Measurements from ENCODE around the gene NOL9.
"Not testable (repeated sequence)": the region's sequence is repeated elsewhere in the genome, so short reads cannot be mapped to it uniquely, and the experiment has no call there.

Gene NOL9

DNA sequence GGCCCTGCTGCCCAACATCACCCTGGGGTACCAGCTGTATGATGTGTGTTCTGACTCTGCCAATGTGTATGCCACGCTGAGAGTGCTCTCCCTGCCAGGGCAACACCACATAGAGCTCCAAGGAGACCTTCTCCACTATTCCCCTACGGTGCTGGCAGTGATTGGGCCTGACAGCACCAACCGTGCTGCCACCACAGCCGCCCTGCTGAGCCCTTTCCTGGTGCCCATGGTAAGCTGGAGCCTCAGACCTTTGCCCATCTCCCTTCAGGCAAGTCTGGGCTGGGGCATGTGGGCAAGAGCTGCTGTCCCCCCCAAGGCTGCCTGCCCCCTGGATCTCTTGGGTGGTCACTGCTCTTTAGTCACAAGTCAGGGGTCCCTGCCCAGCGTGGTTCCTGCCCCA, 16.7 kb upstream of the NOL9 start:
- DNase-seq: no peak

DNA sequence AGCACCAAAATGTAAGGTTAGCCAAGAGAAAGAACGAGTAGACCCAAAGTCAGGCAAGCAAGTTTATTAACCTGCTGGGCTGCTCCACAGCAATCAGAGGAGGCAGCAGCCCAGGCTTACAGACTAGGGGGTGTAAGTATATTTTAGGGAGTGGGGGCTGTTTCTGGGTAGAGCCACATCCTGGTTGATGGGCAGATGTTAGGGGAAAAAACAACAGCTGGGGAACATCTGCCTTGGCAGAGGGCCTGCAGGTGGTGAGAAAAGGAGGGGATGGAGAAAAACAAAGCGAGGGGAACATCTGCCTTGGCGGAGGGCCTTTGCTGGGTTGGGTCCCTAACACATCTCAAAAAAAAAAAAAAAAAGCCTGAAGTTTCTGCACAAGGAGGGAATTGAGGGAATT, 15.8 kb upstream of the NOL9 start:
- no peak for DNase-seq

DNA sequence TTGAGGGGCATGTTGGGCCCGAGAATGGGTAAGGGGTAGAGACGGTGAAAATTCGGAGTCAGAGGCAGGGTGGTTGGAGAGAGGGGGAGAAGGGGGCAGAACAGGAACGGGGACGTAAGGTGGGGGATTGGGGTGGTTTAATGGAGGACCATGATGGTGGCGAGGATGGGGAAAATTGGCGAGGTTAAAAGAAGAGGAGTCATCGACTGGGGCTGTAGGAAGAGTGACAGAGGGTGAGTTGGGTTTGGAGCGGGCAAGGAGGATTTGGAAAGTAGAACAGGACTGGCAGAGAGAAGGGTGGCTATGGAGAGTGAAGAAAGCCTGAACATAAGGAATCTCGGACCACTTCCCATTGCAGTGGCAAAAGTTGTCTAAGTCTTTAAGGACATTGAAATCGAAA, 14.7 kb upstream of the NOL9 start:
- DNase-seq: no peak

DNA sequence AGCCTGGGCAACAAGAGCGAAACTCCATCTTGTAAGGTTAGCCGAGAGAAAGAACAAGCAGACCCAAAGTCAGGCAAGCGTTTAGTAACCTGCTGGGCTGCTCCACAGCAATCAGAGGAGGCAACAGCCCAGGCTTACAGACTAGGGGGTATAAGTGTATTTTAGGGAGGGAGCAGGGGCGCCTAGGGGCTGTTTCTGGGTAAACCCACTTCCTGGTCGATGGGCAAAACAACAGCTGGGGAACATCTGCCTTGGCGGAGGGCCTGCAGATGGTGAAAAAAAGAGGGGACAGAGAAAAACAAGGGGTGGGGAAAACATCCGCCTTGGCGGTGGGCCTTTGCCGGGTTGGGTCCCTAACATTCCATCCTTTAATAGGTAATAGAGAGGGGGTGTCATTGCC, 6.0 kb upstream of the NOL9 start:
- DNase-seq: no peak

DNA sequence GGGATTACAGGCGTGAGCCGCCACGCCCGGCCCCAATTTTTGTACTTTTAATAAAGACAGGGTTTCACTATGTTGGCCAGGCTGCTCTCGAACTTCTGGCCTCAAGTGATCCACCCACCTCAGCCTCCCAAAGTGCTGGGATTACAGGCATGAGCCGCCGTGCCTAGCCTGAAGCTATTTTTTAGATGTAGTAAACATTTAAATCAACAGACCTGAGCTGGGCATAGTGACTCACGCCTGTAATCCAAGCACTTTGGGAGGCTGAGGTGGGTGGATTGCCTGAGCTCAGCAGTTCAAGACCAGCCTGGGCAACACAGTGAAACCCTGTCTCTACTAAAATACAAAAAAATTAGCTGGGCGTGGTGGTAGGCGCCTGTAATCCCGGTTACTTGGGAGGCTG, 4.8 kb upstream of the NOL9 start:
- not testable (repeated sequence) for DNase-seq

DNA sequence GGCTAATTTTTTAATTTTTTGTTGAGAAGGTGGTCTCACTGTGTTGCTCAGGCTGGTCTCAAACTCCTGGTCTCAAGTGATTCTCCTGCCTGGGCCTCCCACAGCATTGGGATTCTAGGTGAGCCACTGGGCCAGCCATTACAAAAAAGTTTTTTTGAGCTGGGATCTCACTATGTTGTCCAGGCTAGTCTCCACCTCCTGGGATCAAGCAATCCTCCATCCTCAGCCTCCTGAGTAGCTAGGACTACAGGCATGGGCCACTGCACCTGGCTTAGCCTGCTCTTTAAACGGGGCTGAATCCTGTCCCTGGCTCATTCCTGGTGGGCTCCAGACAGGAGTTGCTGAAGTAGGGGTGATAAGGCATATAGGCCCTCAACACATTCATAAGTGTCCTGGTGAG, 3.3 kb upstream of the NOL9 start:
- no peak for DNase-seq

DNA sequence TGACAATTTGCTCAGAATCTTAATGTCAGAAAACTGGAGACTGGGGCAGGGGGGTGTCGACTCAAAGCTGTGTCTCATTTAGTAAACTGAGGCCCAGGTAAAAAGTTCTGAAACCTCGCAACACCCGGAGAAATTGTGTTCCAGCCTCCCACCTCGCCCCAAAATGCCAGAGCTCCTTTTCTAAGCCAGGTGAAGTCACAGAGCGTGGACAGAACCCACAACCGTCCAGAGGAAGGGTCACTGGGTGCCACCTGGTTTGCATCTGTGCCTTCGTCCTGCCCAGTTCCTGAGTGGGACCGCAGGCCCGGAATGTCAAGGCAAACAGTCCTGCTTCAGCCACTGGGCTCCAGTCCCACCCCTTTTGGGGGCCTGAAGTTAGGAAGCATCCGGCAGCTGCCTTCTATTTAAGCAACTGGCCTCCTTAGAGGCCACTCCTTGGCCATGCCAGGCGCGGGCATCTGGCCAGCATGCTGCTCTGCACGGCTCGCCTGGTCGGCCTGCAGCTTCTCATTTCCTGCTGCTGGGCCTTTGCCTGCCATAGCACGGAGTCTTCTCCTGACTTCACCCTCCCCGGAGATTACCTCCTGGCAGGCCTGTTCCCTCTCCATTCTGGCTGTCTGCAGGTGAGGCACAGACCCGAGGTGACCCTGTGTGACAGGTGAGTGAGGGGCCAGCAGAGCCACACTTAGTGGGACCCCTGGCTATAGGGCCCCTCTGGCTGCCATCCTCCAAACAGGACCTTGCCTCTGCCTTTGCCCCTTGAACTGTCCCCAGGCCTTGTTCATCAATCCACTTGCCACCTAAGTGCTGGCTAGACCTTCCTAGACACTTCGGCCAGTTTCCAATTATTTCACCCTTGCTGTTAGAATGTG, 830 bp upstream of the NOL9 start, which contains the start of gene TAS1R1:
Gene TAS1R1, plus strand, starts transcription at position 401 of the 872 bp plus-strand sequence. Its CDS starts 67 bp downstream, at position 468.
- no peak for DNase-seq

DNA sequence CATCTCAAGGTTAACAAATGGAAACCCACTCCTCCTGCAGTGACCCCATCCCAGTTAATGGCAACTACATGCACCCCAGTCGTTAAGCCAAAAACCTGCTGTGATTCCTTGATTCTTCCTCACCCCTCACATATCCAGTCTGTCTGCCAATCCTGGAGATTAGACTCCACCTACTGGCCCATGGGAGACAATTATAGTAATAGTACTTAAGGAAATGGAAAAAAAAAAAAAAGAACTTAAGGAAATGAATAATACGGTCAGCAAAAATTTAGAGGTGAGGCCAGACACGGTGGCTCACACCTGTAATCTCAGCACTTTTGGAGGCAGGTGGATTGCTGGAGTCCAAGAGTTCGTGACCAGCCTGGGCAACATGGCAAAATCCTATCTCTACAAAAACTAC, 7.0 kb downstream of the NOL9 start:
- peak; percentile 15 for DNase-seq

DNA sequence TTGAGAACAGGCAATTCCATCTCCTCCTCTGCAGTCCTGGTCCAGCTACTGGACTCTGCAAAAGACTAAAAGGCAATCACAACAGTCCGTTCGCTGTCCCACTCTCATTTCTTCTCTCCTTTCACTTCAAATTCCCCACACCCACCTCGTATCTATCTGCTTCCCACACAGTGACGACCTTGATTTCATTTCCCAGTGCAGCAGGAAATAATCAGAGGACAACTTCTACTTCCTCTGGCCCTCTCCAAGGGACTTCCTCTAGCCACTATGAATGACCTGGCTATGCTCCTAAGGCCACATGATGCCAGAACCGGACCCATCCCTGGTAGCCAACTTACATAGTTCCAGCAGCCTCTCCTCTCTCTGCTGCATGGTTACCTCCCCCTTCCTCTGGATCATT, 8.0 kb downstream of the NOL9 start:
- no peak for DNase-seq

DNA sequence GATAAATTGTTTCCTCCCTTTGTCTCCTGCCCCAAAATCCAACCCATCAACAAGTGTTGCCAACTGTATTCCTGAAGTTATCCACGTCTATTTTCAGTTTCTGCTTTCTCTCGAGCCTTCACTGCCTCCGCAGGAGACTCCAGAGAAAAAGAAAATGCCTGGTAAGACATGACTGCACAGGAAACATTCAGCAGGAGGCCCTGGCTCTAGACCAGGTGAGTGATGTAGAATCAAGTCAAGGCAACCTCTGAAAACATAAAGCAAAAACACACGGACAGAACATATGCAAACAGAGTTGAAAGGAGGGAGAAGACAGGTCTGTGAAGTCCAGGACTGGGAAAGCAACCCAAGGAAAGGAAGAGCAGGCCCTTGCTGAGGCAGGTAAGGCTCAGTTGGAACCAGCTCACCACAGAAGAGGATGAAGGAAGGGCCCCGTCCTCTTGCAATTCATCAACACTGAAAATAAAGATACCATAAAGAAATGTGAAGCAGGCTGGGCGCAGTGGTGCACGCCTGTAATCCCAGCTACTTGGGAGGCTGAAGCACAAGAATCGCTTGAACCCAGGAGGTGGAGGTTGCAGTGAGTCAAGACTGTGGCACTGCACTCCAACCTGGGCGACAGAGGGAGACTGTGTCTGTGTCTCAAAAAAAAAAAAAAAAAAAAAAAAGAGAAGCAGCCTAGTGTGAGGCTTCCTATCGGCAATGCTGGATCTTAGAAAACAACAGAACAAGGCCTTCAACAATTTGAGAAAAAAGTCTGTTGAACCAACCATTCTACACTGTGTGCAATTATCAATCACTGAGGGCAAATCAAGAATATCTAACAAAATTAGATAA, 8.8 kb downstream of the NOL9 start:
- peak; percentile 12 for DNase-seq

DNA sequence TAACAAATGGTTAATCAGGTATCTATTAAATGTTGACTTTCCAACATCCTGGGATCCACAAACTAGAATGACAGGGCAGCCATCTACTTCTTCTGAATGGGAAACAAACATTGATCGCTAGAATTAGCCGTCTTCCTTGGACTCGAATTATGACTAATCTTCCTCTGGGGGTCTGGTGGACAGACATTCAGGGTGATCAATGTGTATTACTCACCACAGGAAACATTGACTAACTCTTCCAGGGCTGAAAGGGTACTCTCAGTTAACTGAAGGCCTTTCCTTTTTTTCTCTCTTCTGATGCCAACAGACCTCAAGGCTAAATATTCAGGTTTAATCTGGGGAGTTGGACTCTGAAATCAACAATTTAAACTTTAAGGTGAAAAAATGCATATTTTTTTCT, 9.5 kb downstream of the NOL9 start:
- DNase-seq: peak; percentile 77

DNA sequence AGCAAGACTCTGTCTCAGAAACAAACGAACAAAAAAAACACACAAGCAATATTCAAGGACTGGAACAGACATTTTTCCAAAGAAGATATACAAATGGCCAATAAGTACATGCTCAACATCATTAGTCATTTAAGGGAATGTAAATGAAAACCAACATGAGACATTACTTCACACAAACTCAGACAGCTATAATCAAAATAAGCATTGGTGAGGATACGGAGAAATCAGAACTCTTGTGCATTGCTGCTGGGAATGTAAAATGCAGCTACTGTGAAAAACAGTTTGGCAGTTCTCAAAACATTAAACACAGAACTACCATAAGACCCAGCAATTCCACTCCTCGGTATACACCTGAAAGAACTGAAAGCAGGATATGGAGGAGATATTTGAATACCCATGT, 15.4 kb downstream of the NOL9 start:
- peak; percentile 52 for DNase-seq

DNA sequence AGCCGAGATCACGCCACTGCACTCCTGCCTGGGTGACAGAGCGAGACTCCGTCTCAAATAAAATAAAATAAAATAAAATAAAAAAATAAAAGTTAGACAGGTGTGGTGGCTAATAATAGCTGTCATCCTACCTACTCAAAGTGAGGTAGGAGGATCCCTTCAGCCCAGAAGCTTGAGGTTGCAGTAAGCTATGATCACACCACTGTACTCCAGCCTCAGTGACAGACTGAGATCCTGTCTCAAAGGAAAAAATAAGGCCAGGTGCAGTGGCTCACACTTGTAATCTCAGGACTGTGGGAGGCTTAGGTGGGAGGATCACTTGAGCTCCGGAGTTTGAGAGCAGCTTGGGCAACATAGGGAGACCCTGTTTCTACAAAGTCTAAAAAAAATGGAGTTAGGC, 18.0 kb downstream of the NOL9 start:
- DNase-seq: no peak

DNA sequence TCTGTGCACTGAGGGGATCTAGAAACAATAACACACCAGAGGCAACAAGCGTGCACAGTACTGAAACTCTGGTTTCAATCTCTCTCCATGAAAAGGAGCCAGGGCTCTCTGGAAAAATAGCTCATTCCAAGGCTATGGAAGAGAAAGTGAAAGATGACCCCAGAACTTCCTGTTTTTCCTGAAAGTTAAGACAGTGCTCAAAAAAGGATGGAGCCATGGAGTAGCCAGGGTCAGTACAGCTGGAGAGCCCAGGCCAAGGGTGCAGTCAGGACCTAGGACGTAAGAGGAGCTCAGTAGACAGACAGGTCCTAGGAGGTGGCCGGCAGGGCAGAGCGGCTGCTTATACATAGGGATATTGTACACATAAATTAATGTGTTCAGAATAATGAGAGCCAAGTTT, 19.1 kb downstream of the NOL9 start:
- no peak for DNase-seq

DNA sequence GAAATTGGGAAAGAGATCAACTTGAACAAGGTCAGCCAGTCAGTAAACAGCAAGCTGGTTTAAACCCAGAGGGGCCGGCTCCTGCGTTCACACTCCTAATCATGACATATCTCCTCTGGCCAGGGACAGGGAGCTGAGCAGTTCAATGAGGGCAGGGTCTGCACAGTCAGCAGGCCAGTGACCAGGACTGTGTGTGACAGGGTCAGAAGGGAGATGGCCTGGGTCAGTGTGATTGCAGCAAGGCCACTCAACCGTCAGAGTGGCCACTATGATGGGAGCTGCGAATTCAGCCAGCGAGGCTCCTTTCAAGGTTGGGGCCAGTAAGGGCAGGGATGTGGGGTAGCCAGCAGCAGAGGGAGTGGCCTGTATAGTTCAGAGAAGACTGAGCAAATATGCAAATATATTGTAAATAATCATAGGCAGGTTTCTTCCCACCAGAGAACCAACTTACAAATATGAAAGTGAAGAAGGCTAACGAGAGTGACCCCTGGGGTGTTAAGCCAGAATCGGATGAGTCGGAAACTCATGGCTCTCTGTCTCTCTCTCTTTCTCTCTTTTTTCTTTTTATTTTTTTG, 20.0 kb downstream of the NOL9 start:
- no peak for DNase-seq

DNA sequence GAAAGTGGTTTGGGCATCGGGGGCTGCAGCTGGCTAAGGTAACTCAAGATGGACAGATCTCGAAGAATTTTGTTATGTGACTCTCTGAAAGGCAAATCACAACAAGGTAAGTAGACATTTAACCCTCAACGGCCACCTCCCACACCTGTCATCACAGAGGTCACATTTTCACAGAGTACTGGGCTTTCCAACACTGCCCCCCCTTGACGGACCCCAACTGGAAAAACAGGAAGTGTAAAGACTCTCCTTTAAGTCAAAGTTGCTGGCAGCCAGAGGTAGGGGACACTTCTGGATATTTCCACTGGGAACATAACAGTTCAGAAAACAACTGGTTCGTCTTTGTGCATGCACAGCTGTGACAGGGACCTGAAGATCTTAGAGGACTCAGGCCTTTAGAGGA, 22.3 kb downstream of the NOL9 start:
- DNase-seq: no peak

DNA sequence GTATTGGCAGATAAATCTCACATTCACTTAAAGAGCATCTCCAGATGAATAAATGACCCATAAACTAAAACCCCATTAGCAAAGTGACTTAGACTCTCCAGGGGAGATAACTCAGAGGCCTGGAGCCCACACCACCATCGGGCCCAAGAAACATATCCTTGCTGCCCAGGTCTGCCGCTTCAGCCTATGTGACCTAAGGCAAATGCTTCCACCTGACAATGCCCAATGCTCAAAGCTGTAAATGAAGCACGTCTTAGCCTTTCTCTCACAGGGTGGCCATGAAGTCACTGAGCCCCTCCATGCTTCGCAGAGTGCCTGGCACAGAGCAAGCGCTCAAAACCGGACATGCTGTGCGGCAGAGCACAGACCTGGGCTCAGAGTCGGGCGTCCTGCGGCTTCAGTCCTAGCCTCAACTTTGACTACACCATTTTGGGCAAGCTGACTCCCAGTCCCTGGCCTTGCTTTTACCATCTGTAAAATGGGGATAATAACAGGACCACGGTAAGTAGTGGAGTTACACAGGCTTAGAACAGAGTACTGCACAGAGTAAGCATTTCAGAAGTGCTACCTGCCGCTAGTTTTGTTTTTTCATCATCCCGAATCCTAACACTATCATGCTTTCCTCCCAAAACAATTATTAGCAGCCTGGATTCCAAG, 23.7 kb downstream of the NOL9 start:
- no peak for DNase-seq

DNA sequence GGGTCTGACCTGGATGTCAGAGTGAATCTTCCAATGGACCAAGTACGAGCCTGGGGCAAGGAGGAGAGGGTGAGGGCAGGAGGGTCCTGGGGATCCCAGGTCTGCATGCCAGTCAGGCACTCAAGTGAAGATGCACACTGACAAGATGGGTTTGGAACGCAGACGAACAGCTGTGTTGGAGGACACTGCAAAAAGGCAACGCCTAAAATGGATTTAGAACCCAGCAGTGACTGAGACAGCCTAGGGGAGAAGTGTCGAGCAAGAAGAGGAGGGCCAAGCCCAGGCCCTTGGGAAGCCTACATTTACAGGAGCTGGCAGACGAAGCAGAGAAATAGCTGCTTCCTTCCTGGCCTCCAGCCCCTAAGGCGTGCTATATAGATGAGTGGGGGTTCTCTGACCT, 25.8 kb downstream of the NOL9 start:
- no peak for DNase-seq

DNA sequence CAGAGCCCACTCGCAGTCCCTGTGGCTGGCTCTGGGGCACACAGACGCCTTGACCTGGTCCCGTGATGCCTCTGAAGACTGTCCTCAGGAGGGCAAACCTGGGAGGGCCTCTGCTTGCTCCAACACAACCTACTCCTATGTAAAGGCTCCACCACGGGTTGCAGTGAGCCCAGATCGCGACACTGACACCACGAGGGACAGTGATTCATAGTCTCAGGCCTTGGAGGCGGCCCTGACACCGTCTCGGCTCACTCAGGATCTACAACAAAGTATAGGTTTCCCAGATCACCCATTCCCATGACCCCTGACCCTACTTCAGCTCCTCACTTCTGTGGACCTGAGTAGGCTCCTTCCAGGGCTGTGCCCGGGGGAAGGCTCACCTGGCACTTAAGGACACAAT, 28.0 kb downstream of the NOL9 start:
- DNase-seq: no peak

DNA sequence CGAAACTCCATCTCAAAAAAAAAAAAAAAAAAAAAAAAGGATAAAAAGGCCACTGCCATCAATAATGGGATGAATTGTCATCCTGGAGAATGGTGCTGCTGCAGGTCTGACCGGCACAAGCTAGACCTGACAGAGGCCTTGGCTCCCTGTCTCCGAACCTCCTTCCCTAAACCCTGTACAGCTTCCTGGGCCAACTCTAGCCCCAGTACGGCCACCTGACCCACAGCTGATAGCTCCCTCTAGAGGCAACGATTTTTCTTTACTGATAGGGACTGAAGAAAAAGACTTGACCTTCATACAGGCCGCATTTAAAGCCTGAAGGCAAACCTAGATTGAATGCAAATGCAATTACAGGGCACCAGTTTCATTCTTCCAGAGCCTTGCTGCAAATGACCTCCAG, 30.7 kb downstream of the NOL9 start:
- peak; percentile 22 for DNase-seq

DNA sequence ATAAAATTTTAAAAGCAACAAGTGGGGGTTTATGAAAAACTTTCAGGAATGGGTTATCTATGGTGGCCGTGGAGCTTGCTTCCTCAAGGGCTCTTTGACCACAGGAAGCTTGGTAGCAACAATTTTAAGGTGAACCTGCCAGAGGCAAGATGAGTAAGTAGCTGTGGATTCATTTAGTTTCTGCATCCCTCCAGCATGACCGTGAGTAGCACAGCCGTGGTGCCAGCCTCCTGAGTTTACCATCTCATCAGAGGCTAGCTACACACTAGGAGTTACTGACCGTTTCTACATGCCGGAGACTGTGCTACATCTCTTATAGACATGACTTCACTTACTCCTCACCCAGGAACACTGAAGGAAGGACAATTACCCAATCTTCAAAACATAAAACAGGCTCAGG, 32.8 kb downstream of the NOL9 start:
- no peak for DNase-seq

DNA sequence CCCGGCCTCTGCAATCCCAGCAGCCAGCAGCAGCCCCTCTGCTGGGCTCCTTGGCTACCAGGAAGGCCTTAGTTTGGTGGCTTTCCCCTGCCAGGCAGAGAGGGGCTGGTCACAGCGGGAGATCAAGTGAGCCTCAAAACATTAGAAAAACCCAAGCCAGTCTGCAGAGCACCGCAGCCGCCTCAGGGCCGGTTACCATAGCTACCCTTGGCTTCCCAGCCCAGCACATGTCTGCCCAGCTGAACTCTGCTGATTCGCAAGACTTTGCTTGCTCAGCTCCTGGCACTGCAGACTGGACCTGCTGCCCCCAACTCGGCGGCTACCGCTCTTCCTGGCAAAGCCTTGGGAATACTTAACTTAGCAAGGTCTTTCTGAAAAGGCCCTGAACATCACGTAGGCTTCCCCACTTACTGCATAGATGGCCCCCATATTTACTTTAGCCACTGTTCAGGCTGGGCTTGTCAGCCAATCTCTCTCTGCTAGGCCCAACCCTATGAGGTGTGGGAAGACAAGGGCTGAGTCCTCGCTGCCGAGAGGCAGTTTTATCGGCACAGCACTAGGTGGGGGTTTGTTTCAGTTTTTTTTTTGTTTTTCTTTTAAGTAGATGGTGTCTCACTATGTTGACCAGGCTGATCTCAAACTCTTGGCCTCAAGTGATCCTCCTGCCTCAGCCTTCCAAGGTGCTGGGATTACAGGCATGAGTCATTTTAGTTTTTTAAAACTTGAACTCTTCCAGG, 34.2 kb downstream of the NOL9 start:
- DNase-seq: peak; percentile 48

All from fibroblast of skin of right biceps (primary cell).